GM12801 (cell line): ENCODE data around the gene TUSC7.

ENCODE experiments used
- TF ChIP-seq, protein P1 (sequence below): IDR thresholded peaks from one replicate; pipeline ENCODE4 v1.5.1; 2011; ENCODE audit warnings: control low read depth; ENCODE audit not compliant: insufficient read length; ENCODE audit errors: extremely low read depth

TUSC7 gene

DNA sequence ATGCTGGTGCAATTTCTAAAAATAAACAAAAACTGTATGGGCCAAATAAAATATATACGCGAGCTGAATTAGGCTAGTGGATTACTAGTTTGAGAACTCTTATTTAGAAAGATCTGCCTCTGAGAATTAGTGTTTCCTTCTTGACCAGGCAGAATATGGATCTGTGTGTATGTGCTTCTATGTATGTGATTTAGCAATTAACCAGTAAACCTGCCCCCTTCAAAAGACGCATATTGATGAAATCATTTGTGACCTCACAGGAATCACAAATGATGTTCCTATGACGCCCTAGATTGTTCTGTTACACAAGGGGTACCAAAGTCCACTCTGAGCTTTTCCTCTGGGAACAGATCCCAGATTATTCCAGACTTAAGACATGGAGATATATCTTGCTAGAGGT lies at the start of gene TUSC7:
Gene TUSC7, plus strand, starts transcription at position 301 of the 400 bp plus-strand sequence.
- TF ChIP-seq, protein P1, sequence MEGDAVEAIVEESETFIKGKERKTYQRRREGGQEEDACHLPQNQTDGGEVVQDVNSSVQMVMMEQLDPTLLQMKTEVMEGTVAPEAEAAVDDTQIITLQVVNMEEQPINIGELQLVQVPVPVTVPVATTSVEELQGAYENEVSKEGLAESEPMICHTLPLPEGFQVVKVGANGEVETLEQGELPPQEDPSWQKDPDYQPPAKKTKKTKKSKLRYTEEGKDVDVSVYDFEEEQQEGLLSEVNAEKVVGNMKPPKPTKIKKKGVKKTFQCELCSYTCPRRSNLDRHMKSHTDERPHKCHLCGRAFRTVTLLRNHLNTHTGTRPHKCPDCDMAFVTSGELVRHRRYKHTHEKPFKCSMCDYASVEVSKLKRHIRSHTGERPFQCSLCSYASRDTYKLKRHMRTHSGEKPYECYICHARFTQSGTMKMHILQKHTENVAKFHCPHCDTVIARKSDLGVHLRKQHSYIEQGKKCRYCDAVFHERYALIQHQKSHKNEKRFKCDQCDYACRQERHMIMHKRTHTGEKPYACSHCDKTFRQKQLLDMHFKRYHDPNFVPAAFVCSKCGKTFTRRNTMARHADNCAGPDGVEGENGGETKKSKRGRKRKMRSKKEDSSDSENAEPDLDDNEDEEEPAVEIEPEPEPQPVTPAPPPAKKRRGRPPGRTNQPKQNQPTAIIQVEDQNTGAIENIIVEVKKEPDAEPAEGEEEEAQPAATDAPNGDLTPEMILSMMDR, result no peak

DNA sequence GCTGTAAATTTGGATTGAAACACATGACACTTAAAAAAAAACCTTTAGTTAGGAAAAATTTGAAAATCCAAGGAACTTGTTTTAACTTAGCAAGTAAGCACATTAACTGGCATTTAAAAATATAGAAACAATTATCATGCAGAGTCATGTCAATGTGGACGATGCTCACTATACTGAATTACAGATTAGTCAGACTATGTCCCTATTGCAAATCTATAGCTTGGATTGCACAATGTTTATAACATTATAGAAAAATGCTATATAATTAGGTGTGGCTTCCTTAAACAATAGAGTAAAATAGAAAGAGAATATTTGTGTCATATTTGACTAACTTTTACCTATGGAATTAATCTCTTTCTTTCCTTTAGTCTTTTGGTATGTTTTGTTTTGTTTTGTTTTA lies 48.4 kb upstream of the TUSC7 start:
- TF ChIP-seq, protein P1, result no peak

GRCh38 chr3:116663161-116664110 lies 46.1 kb upstream of the TUSC7 start:
- TF ChIP-seq, protein P1, result no peak

DNA sequence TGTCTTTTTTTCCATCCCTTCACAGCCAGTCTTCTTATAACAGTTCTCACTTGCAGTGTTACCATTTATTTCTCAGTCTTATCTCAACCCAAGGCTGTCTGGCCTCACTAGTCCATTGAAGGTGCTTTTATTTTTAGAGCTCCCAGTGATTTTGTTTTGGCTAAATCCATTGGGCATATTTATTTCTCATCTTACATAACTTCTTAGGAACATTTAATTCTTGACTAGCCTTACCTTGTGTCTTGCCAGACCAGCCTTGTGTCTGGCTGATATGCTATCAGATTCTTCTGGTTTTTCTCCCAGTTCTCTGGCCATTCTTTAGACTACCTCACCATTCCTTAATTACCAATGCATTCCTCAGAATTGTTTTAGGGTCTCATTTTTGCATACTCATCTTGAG lies 42.3 kb upstream of the TUSC7 start:
- TF ChIP-seq, protein P1, result no peak

DNA sequence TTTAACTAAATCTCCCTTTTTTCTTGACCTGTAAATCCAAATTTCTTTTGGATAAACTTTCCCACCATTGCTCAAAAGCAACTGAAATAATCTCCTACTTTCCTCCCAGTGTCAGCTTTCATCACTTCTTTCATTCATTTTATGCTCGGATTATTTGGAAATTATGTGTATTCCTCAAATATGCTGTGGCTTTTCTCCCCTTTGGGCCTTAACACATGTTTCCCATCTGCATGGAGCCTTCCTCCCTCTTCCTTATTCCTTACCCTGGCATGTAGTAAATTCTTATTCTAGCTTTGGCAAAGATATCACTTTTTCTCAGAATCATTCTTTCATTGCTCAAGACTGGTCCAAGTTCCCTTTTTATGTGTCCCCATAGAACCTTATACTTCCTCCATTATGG lies 41.8 kb upstream of the TUSC7 start:
- TF ChIP-seq, protein P1, result no peak

DNA sequence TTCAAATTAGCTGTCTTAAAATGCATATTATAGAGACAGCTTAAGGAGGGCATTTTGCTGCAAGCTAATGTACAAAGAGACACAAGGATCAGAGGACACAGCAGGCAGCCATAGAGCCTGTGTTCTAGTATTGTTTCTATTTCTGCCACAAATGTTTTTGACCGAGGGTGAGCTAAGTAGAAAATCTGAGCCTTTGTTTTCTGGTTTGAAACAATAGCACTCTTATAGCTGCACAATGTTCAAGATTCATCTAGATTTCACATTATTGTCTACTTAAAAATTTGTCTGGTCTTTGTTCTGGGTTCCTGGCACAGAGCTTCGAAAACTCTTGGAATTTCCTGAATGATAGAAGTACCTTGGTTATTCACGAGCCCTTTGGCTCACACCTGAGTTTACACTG lies 40.0 kb upstream of the TUSC7 start:
- TF ChIP-seq, protein P1, result no peak

- TF ChIP-seq, protein P1, result no peak
Observed at GRCh38 chr3:116671151-116671550, 38.4 kb upstream of the TUSC7 start.
